OCI-LY7 (cell line): ENCODE data around the gene DZIP1. TPM values are rescaled to one million over a fixed set of nuclear protein-coding genes. Genes with fewer than 3 reads are reported as not detected.

Source experiments
- BruUV-seq: library from RNA; stranded (reverse); fragments of 400-500 nt; replicated peaks from 2 replicates; lab custom pipeline; 2021; lab: Mats Ljungman, UMichigan
- CTCF ChIA-PET: fragments of 300-600 bp; sonication (Branson Sonifier 250); formaldehyde crosslinking; loops from one replicate; lab custom pipeline; 2022; ENCODE audit warnings: antibody characterized with exemption; ENCODE audit not compliant: unreplicated experiment; lab: Charles Lee
- POLR2A ChIA-PET: fragments of 300-600 bp; sonication (Branson Sonifier 250); formaldehyde crosslinking; loops from one replicate; lab custom pipeline; 2022; ENCODE audit warnings: antibody characterized with exemption; lab: Charles Lee
- DNase-seq: peaks from one replicate; pipeline ENCODE4 v3.0.0-alpha.2; 2015; ENCODE audit warnings: low spot score
- H2AFZ ChIP-seq: fragments of 200-600 bp; sonication (generic), shearing (Covaris generic); 2 replicates; pipeline ENCODE4 v1.6.1; 2014; ENCODE audit warnings: mild to moderate bottlenecking, antibody characterized with exemption, low read length, moderate library complexity
- H3K27ac ChIP-seq: fragments of 200-600 bp; sonication (generic); 2 replicates; pipeline ENCODE4 v1.5.1; 2014; ENCODE audit warnings: mixed run types, low read depth, mild to moderate bottlenecking, moderate library complexity, low read length, inconsistent platforms; ENCODE audit not compliant: poor library complexity, severe bottlenecking
- H3K36me3 ChIP-seq: fragments of 200-600 bp; sonication (generic); 2 replicates; pipeline ENCODE4 v1.6.1; 2014; ENCODE audit warnings: mild to moderate bottlenecking, antibody characterized with exemption, low read length, moderate library complexity, mixed read lengths; ENCODE audit not compliant: insufficient read depth
- H3K4me1 ChIP-seq: fragments of 200-600 bp; sonication (generic); 2 replicates; pipeline ENCODE4 v1.5.1; 2014; ENCODE audit warnings: mild to moderate bottlenecking, low read length; ENCODE audit not compliant: insufficient read depth, poor library complexity, severe bottlenecking
- H3K4me2 ChIP-seq: fragments of 200-600 bp; sonication (generic); 2 replicates; pipeline ENCODE4 v1.6.1; 2014; ENCODE audit warnings: mild to moderate bottlenecking, low read length
- H3K4me3 ChIP-seq: fragments of 200-600 bp; sonication (generic); 2 replicates; pipeline ENCODE4 v1.5.1; 2014; ENCODE audit warnings: mild to moderate bottlenecking, low read depth, low read length; ENCODE audit not compliant: poor library complexity, severe bottlenecking
- H3K79me2 ChIP-seq: fragments of 200-600 bp; sonication (generic); 2 replicates; pipeline ENCODE4 v1.6.1; 2016; ENCODE audit warnings: low read depth, mild to moderate bottlenecking, low read length, moderate library complexity, mixed read lengths; ENCODE audit not compliant: insufficient read depth
- H3K9me2 ChIP-seq: fragments of 200-600 bp; sonication (generic); 2 replicates; pipeline ENCODE4 v1.6.1; 2016; ENCODE audit warnings: mild to moderate bottlenecking, low read length, mixed read lengths; ENCODE audit not compliant: insufficient read depth
- H3K9me3 ChIP-seq: fragments of 200-600 bp; sonication (generic); 2 replicates; pipeline ENCODE4 v1.6.1; 2014; ENCODE audit warnings: mild to moderate bottlenecking, mixed run types, low read length, mixed read lengths
- H4K20me1 ChIP-seq: fragments of 200-600 bp; sonication (generic); 2 replicates; pipeline ENCODE4 v1.6.1; 2014; ENCODE audit warnings: mild to moderate bottlenecking, antibody characterized with exemption, low read length, moderate library complexity, mixed read lengths; ENCODE audit not compliant: insufficient read depth
- EZH2phosphoT487 ChIP-seq: fragments of 200-600 bp; sonication (generic); IDR thresholded peaks from 2 replicates; pipeline ENCODE4 v1.6.1; 2018; ENCODE audit warnings: low read depth, borderline replicate concordance, mild to moderate bottlenecking, mixed run types, antibody characterized with exemption, low read length, moderate library complexity, mixed read lengths
- intact Hi-C: fragments of 100-400 bp; cut with micrococcal nuclease; formaldehyde crosslinking; loops from one replicate; pipeline ENCODE4 v1.10.0; 2022; ENCODE audit not compliant: unreplicated experiment
- total RNA-seq, 2 experiments: library from RNA; depleted of rRNA in 1 of 2; stranded (reverse); fragments of >200 nt in 1 of 2; shearing (Covaris generic) in 1 of 2; gene quantifications; 2 replicates each; pipeline ENCODE4 v1.2.3, GENCODE V29; 2014 to 2022
- TF ChIP-seq, protein P1 (sequence below): fragments of 200-600 bp; sonication (generic); conservative IDR thresholded peaks from 2 replicates; pipeline ENCODE4 v1.5.1; 2014; ENCODE audit warnings: mild to moderate bottlenecking, antibody characterized with exemption, low read length, moderate library complexity, mixed read lengths

The DZIP1 gene
- total RNA-seq, 2 experiments from 2014 or later, result not detected

DNA sequence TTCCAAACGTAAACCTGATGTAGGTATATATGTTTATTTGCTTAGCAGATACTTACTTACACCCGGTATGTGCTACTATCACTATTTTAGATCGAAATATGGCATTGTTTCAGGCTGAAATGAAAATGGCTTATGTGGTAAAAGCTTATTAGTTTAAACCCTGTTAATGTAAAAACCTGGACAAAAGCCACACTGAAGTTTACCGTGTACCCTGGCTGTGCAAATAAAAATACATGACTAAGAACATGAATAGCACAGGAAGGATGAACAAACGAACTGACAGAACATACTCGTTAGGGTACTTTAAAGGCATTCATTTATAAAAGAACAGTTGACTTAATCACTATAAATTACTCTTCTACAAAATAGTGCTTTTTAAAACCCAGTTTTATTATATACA is 85.4 kb downstream of the DZIP1 start:
- ChIA-PET CTCF (no interaction called here), POLR2A (no interaction called here)
- TF ChIP-seq EZH2phosphoT487, result no peak
- TF ChIP-seq, protein P1, sequence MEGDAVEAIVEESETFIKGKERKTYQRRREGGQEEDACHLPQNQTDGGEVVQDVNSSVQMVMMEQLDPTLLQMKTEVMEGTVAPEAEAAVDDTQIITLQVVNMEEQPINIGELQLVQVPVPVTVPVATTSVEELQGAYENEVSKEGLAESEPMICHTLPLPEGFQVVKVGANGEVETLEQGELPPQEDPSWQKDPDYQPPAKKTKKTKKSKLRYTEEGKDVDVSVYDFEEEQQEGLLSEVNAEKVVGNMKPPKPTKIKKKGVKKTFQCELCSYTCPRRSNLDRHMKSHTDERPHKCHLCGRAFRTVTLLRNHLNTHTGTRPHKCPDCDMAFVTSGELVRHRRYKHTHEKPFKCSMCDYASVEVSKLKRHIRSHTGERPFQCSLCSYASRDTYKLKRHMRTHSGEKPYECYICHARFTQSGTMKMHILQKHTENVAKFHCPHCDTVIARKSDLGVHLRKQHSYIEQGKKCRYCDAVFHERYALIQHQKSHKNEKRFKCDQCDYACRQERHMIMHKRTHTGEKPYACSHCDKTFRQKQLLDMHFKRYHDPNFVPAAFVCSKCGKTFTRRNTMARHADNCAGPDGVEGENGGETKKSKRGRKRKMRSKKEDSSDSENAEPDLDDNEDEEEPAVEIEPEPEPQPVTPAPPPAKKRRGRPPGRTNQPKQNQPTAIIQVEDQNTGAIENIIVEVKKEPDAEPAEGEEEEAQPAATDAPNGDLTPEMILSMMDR, result no peak
- H3K9me2 ChIP-seq, result no peaks in the 10 kb centered on the region
- no peaks in the 10 kb centered on the region for H3K4me1 ChIP-seq
- H3K27ac ChIP-seq, result no peak overlapping the region
- H3K36me3 ChIP-seq, result no peaks in the 10 kb centered on the region
- H3K4me2 ChIP-seq, result no peak overlapping the region
- no peak for DNase-seq
- no peak overlapping the region for H3K4me3 ChIP-seq
- no peaks in the 10 kb centered on the region for H4K20me1 ChIP-seq
- intact Hi-C loops, result no loop called here
- no peak overlapping the region for H2AFZ ChIP-seq
- no peaks in the 10 kb centered on the region for H3K79me2 ChIP-seq
- BruUV-seq, result no TSS peak
- no peaks in the 10 kb centered on the region for H3K9me3 ChIP-seq

DNA sequence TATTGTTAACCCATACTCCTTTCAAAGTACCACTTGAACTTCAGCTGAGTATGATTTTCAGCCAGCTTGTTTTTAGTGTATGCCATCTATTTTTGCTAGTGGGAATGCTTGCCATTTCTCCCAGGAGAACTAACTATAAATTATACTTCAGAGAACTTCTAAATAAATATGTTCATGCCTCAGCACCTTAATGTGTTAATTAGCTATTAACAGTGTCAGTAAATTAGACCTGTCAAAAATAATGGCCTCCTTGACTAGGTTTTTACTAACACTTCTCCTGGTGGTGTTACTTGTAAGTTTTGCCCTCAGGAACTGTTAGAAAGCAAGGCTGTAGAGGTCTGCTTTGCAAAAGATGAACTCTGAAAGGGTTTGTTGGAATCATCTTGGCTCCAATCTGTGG is 87.5 kb downstream of the DZIP1 start:
- DNase-seq, result no peak
- CTCF ChIA-PET, result no interaction called here
- Histone ChIP-seq H2AFZ (no peak overlapping the region), H3K9me2 (no peaks in the 10 kb centered on the region), H3K36me3 (no peaks in the 10 kb centered on the region), H3K9me3 (no peaks in the 10 kb centered on the region), H3K4me2 (no peak overlapping the region), H3K79me2 (no peaks in the 10 kb centered on the region), H4K20me1 (no peaks in the 10 kb centered on the region), H3K4me3 (no peak overlapping the region), H3K4me1 (no peaks in the 10 kb centered on the region), H3K27ac (no peak overlapping the region)
- POLR2A ChIA-PET, result no interaction called here
- no TSS peak for BruUV-seq
- TF ChIP-seq, protein P1, result no peak
- TF ChIP-seq EZH2phosphoT487, result no peak
- intact Hi-C loops, result no loop called here

- Histone ChIP-seq H3K4me1 (no peaks in the 10 kb centered on the region), H3K9me2 (no peaks in the 10 kb centered on the region), H3K4me2 (no peak overlapping the region), H3K9me3 (no peaks in the 10 kb centered on the region), H3K4me3 (no peak overlapping the region), H4K20me1 (no peaks in the 10 kb centered on the region), H2AFZ (no peak overlapping the region), H3K36me3 (no peaks in the 10 kb centered on the region), H3K27ac (no peak overlapping the region), H3K79me2 (no peaks in the 10 kb centered on the region)
- DNase-seq, result no peak
- BruUV-seq, result no TSS peak
- CTCF ChIA-PET, result no interaction called here
- POLR2A ChIA-PET, result no interaction called here
- intact Hi-C loops, result no loop called here
- TF ChIP-seq EZH2phosphoT487, result no peak
- TF ChIP-seq, protein P1, result no peak
Measured at GRCh38 chr13:95553581-95554385, 90.7 kb downstream of the DZIP1 start.
